ENCODE results near the gene STK32B.

The STK32B gene

DNA sequence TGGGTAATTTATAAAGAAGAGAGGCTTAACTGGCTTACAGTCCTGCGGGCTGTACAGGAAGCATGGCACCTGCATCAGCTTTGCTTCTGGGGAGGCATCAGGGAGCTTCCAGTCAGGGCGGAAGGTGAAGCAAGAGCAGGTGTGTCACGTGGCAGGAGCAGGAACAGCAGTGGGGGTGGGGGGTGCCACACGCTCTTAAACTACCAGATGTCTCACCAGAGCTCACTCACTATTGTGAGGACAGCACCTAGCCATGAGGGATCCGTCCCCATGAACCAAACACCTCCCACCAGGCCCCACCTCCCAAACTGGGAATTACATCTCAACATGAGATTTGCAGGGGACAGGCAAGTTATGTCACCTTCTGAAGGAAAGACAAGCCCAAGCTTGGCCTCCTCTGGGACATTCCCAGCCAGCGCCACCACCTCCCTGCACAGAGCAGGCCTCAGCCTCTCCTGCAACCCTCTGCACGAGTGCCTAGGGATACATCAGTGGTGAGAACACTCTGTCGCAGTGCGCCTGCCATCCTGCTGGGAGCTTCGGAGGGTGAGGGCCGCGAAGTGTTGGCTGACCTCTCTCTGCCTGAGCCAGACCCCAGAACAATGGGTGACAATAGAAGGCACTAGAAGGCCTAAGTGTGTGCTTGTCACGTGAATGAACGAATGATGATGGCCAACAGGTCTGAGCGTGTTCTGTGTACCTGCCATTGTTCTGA, 412.8 kb downstream of the STK32B start:
- TF ChIP-seq, protein P1, sequence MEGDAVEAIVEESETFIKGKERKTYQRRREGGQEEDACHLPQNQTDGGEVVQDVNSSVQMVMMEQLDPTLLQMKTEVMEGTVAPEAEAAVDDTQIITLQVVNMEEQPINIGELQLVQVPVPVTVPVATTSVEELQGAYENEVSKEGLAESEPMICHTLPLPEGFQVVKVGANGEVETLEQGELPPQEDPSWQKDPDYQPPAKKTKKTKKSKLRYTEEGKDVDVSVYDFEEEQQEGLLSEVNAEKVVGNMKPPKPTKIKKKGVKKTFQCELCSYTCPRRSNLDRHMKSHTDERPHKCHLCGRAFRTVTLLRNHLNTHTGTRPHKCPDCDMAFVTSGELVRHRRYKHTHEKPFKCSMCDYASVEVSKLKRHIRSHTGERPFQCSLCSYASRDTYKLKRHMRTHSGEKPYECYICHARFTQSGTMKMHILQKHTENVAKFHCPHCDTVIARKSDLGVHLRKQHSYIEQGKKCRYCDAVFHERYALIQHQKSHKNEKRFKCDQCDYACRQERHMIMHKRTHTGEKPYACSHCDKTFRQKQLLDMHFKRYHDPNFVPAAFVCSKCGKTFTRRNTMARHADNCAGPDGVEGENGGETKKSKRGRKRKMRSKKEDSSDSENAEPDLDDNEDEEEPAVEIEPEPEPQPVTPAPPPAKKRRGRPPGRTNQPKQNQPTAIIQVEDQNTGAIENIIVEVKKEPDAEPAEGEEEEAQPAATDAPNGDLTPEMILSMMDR (IDR thresholded peaks at IDR 0.05), result no peak
- Histone ChIP-seq H3K27me3 (no peaks in the 10 kb centered on the region), H3K36me3 (no peaks in the 10 kb centered on the region), H3K4me1 (ENCODE audit: control insufficient read depth in 1 of 2, insufficient read depth in 1 of 2, low read depth in 1 of 2, low read length in 1 of 2) (no peaks in the 10 kb centered on the region), H3K9me3 (no peaks in the 10 kb centered on the region), H3K27ac (no peak overlapping the region), H3K4me3 (ENCODE audit: low read depth in 1 of 2, low read length in 1 of 2) (no peak overlapping the region)

DNA sequence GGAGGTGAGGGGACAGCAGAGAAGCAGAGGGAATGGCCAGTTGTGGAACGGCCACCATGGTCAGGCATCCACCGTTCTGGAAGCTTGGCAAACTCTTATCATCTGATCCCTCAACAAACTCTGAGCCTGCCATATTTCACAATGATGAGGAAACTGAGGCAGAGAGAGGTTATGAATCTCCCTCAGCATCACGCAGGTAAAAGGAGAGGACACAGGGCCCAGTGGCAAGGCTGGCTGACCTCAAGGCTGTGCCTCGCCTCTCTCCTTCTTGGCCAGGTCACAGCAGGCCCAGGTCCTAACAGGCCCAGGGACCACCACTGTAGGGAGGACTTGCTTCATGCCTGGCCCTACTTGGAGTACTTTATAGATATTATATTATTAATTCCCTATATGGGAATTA, 414.2 kb downstream of the STK32B start:
- H3K36me3 ChIP-seq, result no peaks in the 10 kb centered on the region
- no peak overlapping the region for H3K27ac ChIP-seq
- H3K27me3 ChIP-seq, result no peaks in the 10 kb centered on the region
- no peaks in the 10 kb centered on the region for H3K9me3 ChIP-seq
- TF ChIP-seq, protein P1 (IDR thresholded peaks at IDR 0.05), result no peak
- no peak overlapping the region for H3K4me3 ChIP-seq (ENCODE audit: low read depth in 1 of 2, low read length in 1 of 2)
- no peaks in the 10 kb centered on the region for H3K4me1 ChIP-seq (ENCODE audit: control insufficient read depth in 1 of 2, insufficient read depth in 1 of 2, low read depth in 1 of 2, low read length in 1 of 2)

DNA sequence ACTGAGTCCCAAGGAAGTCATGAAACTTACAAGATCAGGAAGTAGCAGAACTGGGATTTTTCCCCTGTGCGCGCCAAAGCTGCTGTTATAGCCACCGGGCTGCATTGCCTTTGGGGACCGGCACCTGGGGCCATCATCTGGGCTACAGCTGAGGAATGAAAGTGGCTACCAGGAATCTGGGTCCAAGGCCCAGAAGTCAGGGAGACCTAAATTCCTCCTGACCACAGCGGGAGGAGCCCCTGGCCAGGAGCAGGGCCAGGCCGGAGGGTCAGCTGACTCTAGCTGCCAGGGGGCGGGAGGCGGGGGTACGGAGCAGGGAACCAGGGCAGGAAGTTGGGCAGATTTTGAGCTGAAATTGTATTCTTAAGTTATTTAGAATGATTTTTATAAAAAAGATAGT, 414.7 kb downstream of the STK32B start:
- TF ChIP-seq, protein P1 (IDR thresholded peaks at IDR 0.05), result no peak
- Histone ChIP-seq H3K27ac (no peak overlapping the region), H3K4me1 (ENCODE audit: control insufficient read depth in 1 of 2, insufficient read depth in 1 of 2, low read depth in 1 of 2, low read length in 1 of 2) (no peaks in the 10 kb centered on the region), H3K9me3 (no peaks in the 10 kb centered on the region), H3K4me3 (ENCODE audit: low read depth in 1 of 2, low read length in 1 of 2) (no peak overlapping the region), H3K27me3 (no peaks in the 10 kb centered on the region), H3K36me3 (no peaks in the 10 kb centered on the region)

DNA sequence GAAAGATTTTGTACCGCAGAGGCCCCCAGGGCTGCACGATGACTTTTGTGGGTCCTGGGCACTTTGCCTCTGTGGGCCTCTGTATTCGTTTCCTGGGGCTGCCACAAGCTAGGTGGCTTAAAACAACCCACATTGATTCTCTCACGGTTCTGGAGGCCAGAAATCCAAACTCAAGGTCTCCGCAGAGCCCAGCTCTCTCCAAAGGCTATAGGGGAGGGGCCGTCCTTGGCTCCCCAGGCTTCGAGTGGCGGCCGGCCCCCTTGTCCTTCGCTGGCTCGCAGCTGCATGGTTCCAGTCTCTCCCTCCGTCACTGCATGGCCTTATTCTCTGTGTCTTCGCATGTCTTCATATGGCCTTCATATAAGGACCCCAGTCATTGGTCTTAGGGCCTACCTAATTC, 415.8 kb downstream of the STK32B start:
- TF ChIP-seq, protein P1 (IDR thresholded peaks at IDR 0.05), result no peak
- Histone ChIP-seq H3K36me3 (no peaks in the 10 kb centered on the region), H3K9me3 (no peaks in the 10 kb centered on the region), H3K4me3 (ENCODE audit: low read depth in 1 of 2, low read length in 1 of 2) (no peak overlapping the region), H3K27me3 (no peaks in the 10 kb centered on the region), H3K4me1 (ENCODE audit: control insufficient read depth in 1 of 2, insufficient read depth in 1 of 2, low read depth in 1 of 2, low read length in 1 of 2) (no peaks in the 10 kb centered on the region), H3K27ac (no peak overlapping the region)

DNA sequence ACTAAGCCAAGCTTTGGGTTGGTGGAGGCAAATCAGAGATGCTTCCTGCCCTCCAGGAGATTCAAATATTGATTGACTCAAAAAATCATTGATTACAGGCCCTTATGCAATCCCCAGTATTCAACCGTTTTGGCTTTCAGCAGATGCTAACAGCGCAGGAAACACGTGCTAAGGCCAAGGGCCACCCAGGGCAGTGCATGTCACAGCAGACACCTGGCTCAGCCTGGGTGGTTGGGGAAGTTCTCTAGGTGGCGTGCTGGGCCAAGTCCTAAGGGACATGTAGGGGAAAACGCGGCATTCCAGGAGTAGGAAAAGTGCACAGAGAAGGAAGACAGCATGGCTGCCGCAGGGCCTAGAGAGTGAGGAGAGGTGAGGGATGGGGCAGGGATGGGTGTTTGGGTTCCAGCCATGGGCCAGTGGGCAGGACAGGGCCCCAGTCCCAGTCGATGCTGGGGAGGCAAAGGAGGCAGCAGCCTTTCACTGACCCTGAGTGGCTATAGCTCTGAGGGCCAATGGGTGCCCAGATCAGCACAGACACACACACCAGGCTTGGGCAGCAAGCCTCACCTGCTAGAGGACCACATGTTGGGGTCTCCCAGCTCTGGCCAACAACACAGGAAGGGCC, 418.0 kb downstream of the STK32B start:
- no peaks in the 10 kb centered on the region for H3K27me3 ChIP-seq
- no peaks in the 10 kb centered on the region for H3K36me3 ChIP-seq
- TF ChIP-seq, protein P1 (IDR thresholded peaks at IDR 0.05), result no peak
- no peaks in the 10 kb centered on the region for H3K4me1 ChIP-seq (ENCODE audit: control insufficient read depth in 1 of 2, insufficient read depth in 1 of 2, low read depth in 1 of 2, low read length in 1 of 2)
- no peaks in the 10 kb centered on the region for H3K9me3 ChIP-seq
- H3K27ac ChIP-seq, result no peak overlapping the region
- no peak overlapping the region for H3K4me3 ChIP-seq (ENCODE audit: low read depth in 1 of 2, low read length in 1 of 2)

Measured in neutrophil (primary cell).